B cell (primary cell): ENCODE measurements around the gene FAM76A. TPM values are rescaled to one million over a fixed set of nuclear protein-coding genes. Genes with fewer than 3 reads are reported as not detected.

Experiments used
- ATAC-seq: fragments of 200-7000 bp; cut with Tn5 transposase; one replicate; pipeline ENCODE4 v1.10.0; 2021; ENCODE audit warnings: low read depth, mild to moderate bottlenecking, moderate number of reproducible peaks, moderate library complexity
- CTCF ChIA-PET: fragments of 350-600 bp; sonication (Branson Sonifier 250); formaldehyde crosslinking; loops from one replicate; lab custom pipeline; 2021; ENCODE audit warnings: antibody characterized with exemption, inconsistent platforms; lab: Charles Lee
- POLR2A ChIA-PET: fragments of 350-600 bp; sonication (Branson Sonifier 250); formaldehyde crosslinking; loops from one replicate; lab custom pipeline; 2021; ENCODE audit warnings: antibody characterized with exemption; lab: Charles Lee
- DNase-seq: peaks from one replicate; pipeline ENCODE4 v3.0.0; 2013
- H2AFZ ChIP-seq: 2 replicates; pipeline ENCODE4 v1.6.1; 2012; ENCODE audit warnings: mild to moderate bottlenecking, low read depth, low read length; ENCODE audit not compliant: insufficient read depth, poor library complexity, severe bottlenecking
- H3K27ac ChIP-seq, 2 donors: 1 replicate in 1 of 2; 2 replicates in 1 of 2; pipeline ENCODE4 v1.5.1; 2012 to 2013; ENCODE audit warnings: low read length in 2 of 2, mild to moderate bottlenecking in 2 of 2, moderate library complexity in 1 of 2
- H3K27me3 ChIP-seq, 4 experiments: fragments of 200-600 bp in 1 of 4; sonication (generic) in 1 of 4; replicated peaks in 1 of 4; 1 replicate in 2 of 4; 2 replicates in 2 of 4; pipeline versions ENCODE4 v1.6.1 to v1.7.0; 2013 to 2016; ENCODE audit warnings: low read length in 3 of 4, mild to moderate bottlenecking in 2 of 4, mixed read lengths in 1 of 4, moderate library complexity in 1 of 4; ENCODE audit not compliant: insufficient read depth in 4 of 4, control insufficient read depth in 3 of 4; ENCODE audit errors: control extremely low read depth in 1 of 4
- H3K36me3 ChIP-seq, 2 experiments: replicated peaks in 1 of 2; 1 replicate in 1 of 2; 2 replicates in 1 of 2; pipeline versions ENCODE4 v1.6.1 to v1.7.1; 2013; ENCODE audit warnings: low read length in 1 of 2; ENCODE audit not compliant: insufficient read depth in 2 of 2, control insufficient read depth in 1 of 2; ENCODE audit errors: control extremely low read depth in 1 of 2, extremely low read depth in 1 of 2
- H3K4me1 ChIP-seq, 2 donors: fragments of 200-600 bp in 1 of 2; sonication (generic) in 1 of 2; 1 replicate in 1 of 2; 2 replicates in 1 of 2; pipeline versions ENCODE4 v1.5.1 to v1.6.1; 2013 to 2017; ENCODE audit warnings: low read length in 2 of 2; ENCODE audit not compliant: control insufficient read depth in 2 of 2, insufficient read depth in 2 of 2
- H3K4me2 ChIP-seq: replicated peaks from 2 replicates; pipeline ENCODE3; 2012; ENCODE audit warnings: mild to moderate bottlenecking, low read depth, low read length; ENCODE audit not compliant: poor library complexity, severe bottlenecking
- H3K4me3 ChIP-seq, 5 experiments: fragments of 200-600 bp in 1 of 5; sonication (generic) in 1 of 5; 1 replicate in 3 of 5; 2 replicates in 2 of 5; pipeline versions ENCODE4 v1.5.1 to v1.7.0; 2011 to 2016; ENCODE audit warnings: low read length in 4 of 5, mild to moderate bottlenecking in 4 of 5, low read depth in 2 of 5, control low read depth in 1 of 5, moderate library complexity in 1 of 5; ENCODE audit not compliant: insufficient read depth in 1 of 5; ENCODE audit errors: control extremely low read depth in 1 of 5, extremely low read depth in 1 of 5
- H3K79me2 ChIP-seq: fragments of 200-600 bp; sonication (generic); one replicate; pipeline ENCODE4 v1.6.0; 2016; ENCODE audit warnings: low read length; ENCODE audit not compliant: control insufficient read depth, insufficient read depth
- H3K9ac ChIP-seq: fragments of 200-600 bp; sonication (generic); 2 replicates; pipeline ENCODE4 v1.6.1; 2017; ENCODE audit warnings: mild to moderate bottlenecking, low read length, moderate library complexity
- H3K9me3 ChIP-seq, 3 donors: one replicate each; pipeline versions ENCODE4 v1.6.1 to v1.7.1; 2013; ENCODE audit warnings: low read length in 2 of 3; ENCODE audit not compliant: control insufficient read depth in 2 of 3, insufficient read depth in 1 of 3; ENCODE audit errors: control extremely low read depth in 1 of 3
- H4K20me1 ChIP-seq: 2 replicates; pipeline ENCODE4 v1.6.0; 2012; ENCODE audit warnings: mild to moderate bottlenecking, low read length; ENCODE audit not compliant: insufficient read depth, control insufficient read depth, poor library complexity, severe bottlenecking
- H3K27ac Mint-ChIP-seq: one replicate; pipeline ENCODE4 v1.8.0; 2021; ENCODE audit warnings: mixed read lengths
- H3K27me3 Mint-ChIP-seq: one replicate; pipeline ENCODE4 v1.8.0; 2021; ENCODE audit warnings: mixed read lengths
- H3K4me1 Mint-ChIP-seq: one replicate; pipeline ENCODE4 v1.8.0; 2021; ENCODE audit warnings: mixed read lengths
- H3K4me3 Mint-ChIP-seq: one replicate; pipeline ENCODE4 v1.8.0; 2021; ENCODE audit warnings: mixed read lengths
- H3K9me3 Mint-ChIP-seq: one replicate; pipeline ENCODE4 v1.8.0; 2022; ENCODE audit warnings: mixed read lengths; ENCODE audit not compliant: insufficient read depth
- CTCF ChIP-seq: fragments of 200-600 bp; IDR thresholded peaks from one replicate; pipeline ENCODE4 v1.8.0; 2022; ENCODE audit warnings: antibody characterized with exemption, mild to moderate bottlenecking
- EZH2 ChIP-seq: IDR thresholded peaks from 2 replicates; pipeline ENCODE4 v1.6.1; 2012; ENCODE audit warnings: borderline replicate concordance, low read depth, mild to moderate bottlenecking, moderate library complexity, low read length; ENCODE audit not compliant: insufficient read depth, poor library complexity, severe bottlenecking
- WGBS: methylation state at CpG from one replicate; pipeline ENCODE4 v1.1.5; 2013; ENCODE audit warnings: missing lambda C conversion rate; ENCODE audit not compliant: insufficient coverage; 5-methylcytosine and 5-hydroxymethylcytosine counted together
- intact Hi-C: fragments of 100-400 bp; cut with micrococcal nuclease; formaldehyde crosslinking; loops from one replicate; pipeline ENCODE4 v1.10.0; 2022
- polyA plus RNA-seq: library from polyadenylated mRNA; depleted of rRNA; stranded (reverse); fragments of >200 nt; gene quantifications from 2 replicates; pipeline ENCODE4 v1.2.3, GENCODE V29; 2012
- total RNA-seq, 2 donors: library from RNA; stranded (reverse); fragments of 120-200 nt in 1 of 2; gene quantifications; 1 replicate in 1 of 2; 2 replicates in 1 of 2; pipeline versions ENCODE4 v1.2.3 to v1.2.4, GENCODE V29; 2013 to 2022

The FAM76A gene
- total and polyA plus RNA-seq, 2 donors (not counting 1 experiment from before 2014, with no cell fraction given), result 11.7 to 25.0 TPM

- Histone ChIP-seq H3K9me3 (no peaks in the 10 kb centered on the region), H3K9ac (no peak overlapping the region), H3K4me1 (peaks cover 2 to 12% of the 10 kb centered on the region in 2 donors), H3K79me2 (peaks cover 93% of the 10 kb centered on the region), H3K4me3 (no peak overlapping the region), H3K36me3 (peaks cover 0 to 11% of the 10 kb centered on the region in 2 experiments), H4K20me1 (peaks cover 24% of the 10 kb centered on the region), H3K4me2 (no peak overlapping the region), H3K27ac (no peak overlapping the region), H2AFZ (no peak overlapping the region), H3K27me3 (no peaks in the 10 kb centered on the region)
- no peak overlapping the region for H3K4me3 Mint-ChIP-seq
- 100% methylated on average over 2 of the region's 4 CpGs for WGBS
- H3K27me3 Mint-ChIP-seq, result no peaks in the 10 kb centered on the region
- TF ChIP-seq CTCF (no peak), EZH2 (no peak)
- no peak overlapping the region for H3K27ac Mint-ChIP-seq
- H3K4me1 Mint-ChIP-seq, result peaks cover 32% of the 10 kb centered on the region
- intact Hi-C loops, result no loop called here
- POLR2A ChIA-PET, result no interaction called here
- no peaks in the 10 kb centered on the region for H3K9me3 Mint-ChIP-seq
- no peak for DNase-seq
- CTCF ChIA-PET, result no interaction called here
- no peak for ATAC-seq
These were observed 53.4 kb downstream of the FAM76A start for GRCh38 chr1:27779122-27779521.

GRCh38 chr1:27782950-27783349, 57.2 kb downstream of the FAM76A start:
- ChIA-PET POLR2A (interaction anchor here (1.8 kb wide), 1 partner anchor 10 kb away, joined by 4 read pairs; the partner anchor contains the start of gene STX12), CTCF (interaction anchor here (0.6 kb wide), 1 partner anchor 1113 kb away, joined by 4 read pairs; no protein-coding TSS in a partner anchor)
- H3K4me3 ChIP-seq, result no peak overlapping the region
- H3K27me3 Mint-ChIP-seq, result no peaks in the 10 kb centered on the region
- no peak overlapping the region for H3K4me3 Mint-ChIP-seq
- no peak overlapping the region for H3K4me2 ChIP-seq
- H3K9me3 Mint-ChIP-seq, result no peaks in the 10 kb centered on the region
- no peak overlapping the region for H3K9ac ChIP-seq
- no peaks in the 10 kb centered on the region for H3K4me1 ChIP-seq
- no peaks in the 10 kb centered on the region for H3K27me3 ChIP-seq
- H3K9me3 ChIP-seq, result no peaks in the 10 kb centered on the region
- ATAC-seq, result no peak
- no peak for DNase-seq
- H3K79me2 ChIP-seq, result peaks cover 78% of the 10 kb centered on the region
- peaks cover 1 to 6% of the 10 kb centered on the region in 2 experiments for H3K36me3 ChIP-seq
- H4K20me1 ChIP-seq, result peaks cover 30% of the 10 kb centered on the region
- no peak overlapping the region for H3K27ac ChIP-seq
- intact Hi-C loops, result no loop called here
- 100% methylated on average over 1 of the region's 3 CpGs for WGBS
- peaks cover 24% of the 10 kb centered on the region for H3K4me1 Mint-ChIP-seq
- no peak for TF ChIP-seq CTCF
- TF ChIP-seq EZH2, result no peak
- no peak overlapping the region for H2AFZ ChIP-seq
- H3K27ac Mint-ChIP-seq, result no peak overlapping the region
